Neural crest cell (in vitro differentiated cells): Measurements from ENCODE around the gene SNX19. TPM values are rescaled to one million over a fixed set of nuclear protein-coding genes. Genes with fewer than 3 reads are reported as not detected.

Experiments used
- DNase-seq: peaks from one replicate; pipeline ENCODE4 v3.0.0; 2021; ENCODE audit warnings: low read depth, mixed read lengths, low spot score
- H3K27ac Mint-ChIP-seq: one replicate; pipeline ENCODE4 v1.8.0; 2021; ENCODE audit warnings: mild to moderate bottlenecking, mixed read lengths; ENCODE audit not compliant: unreplicated experiment
- H3K27me3 Mint-ChIP-seq: 2 replicates; pipeline ENCODE4 v1.8.0; 2021; ENCODE audit warnings: low read depth, mild to moderate bottlenecking, mixed read lengths
- H3K36me3 Mint-ChIP-seq: 2 replicates; pipeline ENCODE4 v1.8.0; 2021; ENCODE audit warnings: low read depth, mild to moderate bottlenecking, mixed read lengths
- H3K4me1 Mint-ChIP-seq: 2 replicates; pipeline ENCODE4 v1.8.0; 2021; ENCODE audit warnings: mixed read lengths
- H3K4me3 Mint-ChIP-seq: one replicate; pipeline ENCODE4 v1.8.0; 2021; ENCODE audit warnings: mild to moderate bottlenecking, mixed read lengths
- H3K9me3 Mint-ChIP-seq: 2 replicates; pipeline ENCODE4 v1.8.0; 2021; ENCODE audit warnings: mixed read lengths
- CTCF ChIP-seq: fragments of 200-600 bp; sonication (generic); conservative IDR thresholded peaks from 2 replicates; pipeline ENCODE4 v1.5.0; 2021; ENCODE audit warnings: antibody characterized with exemption, mild to moderate bottlenecking
- total RNA-seq: library from RNA; stranded (reverse); gene quantifications from 2 replicates; pipeline ENCODE4 v1.2.1, GENCODE V29; 2021

Gene SNX19
- total RNA-seq, 1 donor from 2014 or later = 45.0 TPM

DNA sequence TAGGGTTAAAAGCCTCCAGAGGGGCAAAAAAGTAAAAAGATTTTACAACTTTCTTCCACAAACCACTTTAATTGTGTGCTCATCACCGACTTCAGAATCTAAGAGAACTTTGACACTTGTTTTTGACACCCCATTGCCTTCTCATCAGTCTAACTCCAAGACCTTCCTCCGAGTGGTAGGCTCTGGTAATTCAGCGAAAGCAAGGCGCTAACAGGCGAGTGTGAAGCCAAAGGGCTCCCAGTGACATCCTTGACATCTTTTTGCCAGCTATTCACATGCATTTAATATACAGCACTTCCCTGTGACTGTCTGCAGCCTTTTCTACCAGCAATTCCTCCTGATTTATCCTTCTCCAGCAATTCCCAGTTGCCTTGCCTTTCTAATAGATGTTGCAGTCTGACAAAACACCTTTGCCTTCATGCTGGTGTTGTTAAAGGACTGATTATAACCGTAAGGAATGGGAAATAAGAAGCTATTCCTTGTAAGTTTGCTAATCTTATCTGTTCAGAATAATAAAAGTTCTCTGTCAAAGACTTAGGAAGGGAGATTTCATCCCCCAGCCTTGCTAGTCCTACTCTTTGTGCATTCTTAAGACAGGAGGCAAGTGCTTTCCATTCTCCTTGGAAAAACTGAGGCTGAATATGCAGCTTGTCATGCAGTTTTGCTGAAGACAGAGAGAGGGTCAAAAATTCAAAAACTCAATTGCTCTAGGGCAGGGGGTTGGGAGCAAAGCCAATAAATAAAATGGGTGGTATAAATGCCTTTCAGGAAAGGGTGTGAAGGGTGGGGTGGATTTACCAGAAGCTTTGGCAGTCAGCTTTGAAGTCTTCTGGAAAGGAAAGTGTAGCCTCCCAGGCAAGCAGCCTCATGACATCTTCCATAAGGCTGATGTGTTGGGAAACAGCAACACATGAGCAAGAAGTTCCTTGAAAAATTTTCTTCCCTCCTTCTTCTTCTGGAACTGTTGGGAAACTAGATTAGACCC lies 39.1 kb downstream of the SNX19 start:
- Mint-ChIP-seq H3K9me3 (no peaks in the 10 kb centered on the region), H3K4me3 (no peak overlapping the region), H3K4me1 (peaks cover 5% of the 10 kb centered on the region), H3K36me3 (peaks cover 18% of the 10 kb centered on the region), H3K27ac (no peak overlapping the region), H3K27me3 (no peaks in the 10 kb centered on the region)
- no peak for TF ChIP-seq CTCF
- DNase-seq = no peak

DNA sequence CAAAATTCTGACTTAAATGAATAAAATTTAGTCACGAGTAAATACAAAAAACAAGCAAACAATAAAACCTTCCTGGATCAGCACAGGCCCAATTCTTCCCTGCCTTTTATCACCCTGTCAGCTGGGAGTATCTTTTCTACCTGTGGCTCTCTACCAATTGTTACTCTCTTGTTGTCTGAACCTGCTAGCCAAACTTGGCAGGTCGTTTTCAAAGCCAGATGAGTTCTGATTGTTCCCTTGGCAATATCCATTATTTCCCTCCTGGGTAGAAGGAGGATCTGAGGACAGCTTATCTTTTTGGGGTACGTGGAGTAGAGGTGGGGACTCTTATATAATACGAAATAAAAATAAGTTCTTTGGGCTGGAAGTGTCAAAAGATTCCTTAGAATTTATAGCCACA lies 40.2 kb downstream of the SNX19 start:
- peaks cover 5% of the 10 kb centered on the region for H3K4me1 Mint-ChIP-seq
- no peaks in the 10 kb centered on the region for H3K27me3 Mint-ChIP-seq
- TF ChIP-seq CTCF = no peak
- no peaks in the 10 kb centered on the region for H3K9me3 Mint-ChIP-seq
- no peak for DNase-seq
- H3K27ac Mint-ChIP-seq = no peak overlapping the region
- no peak overlapping the region for H3K4me3 Mint-ChIP-seq
- H3K36me3 Mint-ChIP-seq = peaks cover 15% of the 10 kb centered on the region

GRCh38 chr11:130874955-130875531 lies 41.2 kb downstream of the SNX19 start:
- Mint-ChIP-seq H3K27me3 (no peaks in the 10 kb centered on the region), H3K4me3 (no peak overlapping the region), H3K36me3 (peaks cover 15% of the 10 kb centered on the region), H3K27ac (no peak overlapping the region), H3K9me3 (no peaks in the 10 kb centered on the region), H3K4me1 (peaks cover 5% of the 10 kb centered on the region)
- DNase-seq = no peak
- TF ChIP-seq CTCF = no peak

- no peaks in the 10 kb centered on the region for H3K27me3 Mint-ChIP-seq
- no peak for DNase-seq
- no peaks in the 10 kb centered on the region for H3K9me3 Mint-ChIP-seq
- H3K27ac Mint-ChIP-seq = peak overlapping the region; percentile 23
- H3K4me1 Mint-ChIP-seq = peaks cover 5% of the 10 kb centered on the region
- H3K4me3 Mint-ChIP-seq = no peak overlapping the region
- no peak for TF ChIP-seq CTCF
- H3K36me3 Mint-ChIP-seq = peaks cover 16% of the 10 kb centered on the region
Measured at GRCh38 chr11:130874396-130874795, 41.9 kb downstream of the SNX19 start.

DNA sequence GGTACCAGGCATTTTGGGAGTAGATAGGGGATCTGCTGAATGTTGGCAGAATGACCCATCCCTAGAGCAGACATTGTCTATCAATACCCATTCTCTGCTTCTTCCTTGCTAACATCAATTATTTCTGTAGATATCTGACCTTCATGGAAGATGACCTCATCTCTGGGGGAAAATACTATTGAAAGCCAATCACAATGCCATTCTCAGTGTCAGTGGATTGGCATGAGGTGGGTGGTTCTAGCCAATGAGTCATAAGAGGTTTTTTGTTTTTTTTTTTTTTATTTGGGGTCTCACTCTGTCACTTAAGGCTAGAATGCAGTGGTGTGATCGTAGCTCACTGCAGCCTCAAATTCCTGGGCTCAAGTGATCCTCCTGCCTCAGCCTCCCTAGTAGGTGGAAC lies 42.5 kb downstream of the SNX19 start:
- TF ChIP-seq CTCF = no peak
- H3K27ac Mint-ChIP-seq = no peak overlapping the region
- peaks cover 14% of the 10 kb centered on the region for H3K36me3 Mint-ChIP-seq
- no peaks in the 10 kb centered on the region for H3K9me3 Mint-ChIP-seq
- no peak overlapping the region for H3K4me3 Mint-ChIP-seq
- peaks cover 5% of the 10 kb centered on the region for H3K4me1 Mint-ChIP-seq
- H3K27me3 Mint-ChIP-seq = no peaks in the 10 kb centered on the region
- no peak for DNase-seq
